HCT116 (cell line): ENCODE results near the gene AXDND1.

Experiments
- CEBPB ChIP-seq: IDR thresholded peaks from 2 replicates; pipeline ENCODE4 v1.6.1; 2012; ENCODE audit warnings: low read depth
- CTCF ChIP-seq, 3 experiments: fragments of 200-600 bp in 1 of 3; sonication (generic) in 1 of 3; IDR thresholded peaks in 2 of 3; conservative IDR thresholded peaks in 1 of 3; 2 replicates each; pipeline ENCODE4 v1.5.1; 2012 to 2017; ENCODE audit warnings: low read depth in 2 of 3, low read length in 2 of 3, antibody characterized with exemption in 1 of 3, borderline replicate concordance in 1 of 3, control low read depth in 1 of 3, mild to moderate bottlenecking in 1 of 3, mixed read lengths in 1 of 3, mixed run types in 1 of 3, moderate library complexity in 1 of 3; ENCODE audit not compliant: insufficient read depth in 1 of 3
- EZH2 ChIP-seq: fragments of 200-600 bp; sonication (generic); IDR thresholded peaks from 2 replicates; pipeline ENCODE4 v1.6.1; 2017; ENCODE audit warnings: antibody characterized with exemption, mixed run types
- POLR2A ChIP-seq: IDR thresholded peaks from 2 replicates; pipeline ENCODE4 v1.7.0; 2011; ENCODE audit warnings: borderline replicate concordance; ENCODE audit not compliant: insufficient read depth, insufficient read length; ENCODE audit errors: extremely low read depth
- REST ChIP-seq: IDR thresholded peaks from 2 replicates; pipeline ENCODE4 v1.6.1; 2012; ENCODE audit warnings: low read depth
- SIN3A ChIP-seq: IDR thresholded peaks from 2 replicates; pipeline ENCODE4 v1.6.1; 2012; ENCODE audit warnings: low read depth
- SP1 ChIP-seq: IDR thresholded peaks from 2 replicates; pipeline ENCODE4 v1.6.1; 2012; ENCODE audit warnings: low read depth
- ZBTB33 ChIP-seq: IDR thresholded peaks from 2 replicates; pipeline ENCODE4 v1.6.1; 2011; ENCODE audit warnings: mild to moderate bottlenecking, low read length, moderate library complexity; ENCODE audit not compliant: insufficient replicate concordance; ENCODE audit errors: extremely low read depth

- TF ChIP-seq CEBPB = no peak
- TF ChIP-seq CTCF (IDR thresholded peaks at IDR 0.05 in 2 of 3, conservative IDR thresholded peaks at IDR 0.05 in 1 of 3; ENCODE audit: borderline replicate concordance in 1 of 3, insufficient read depth in 1 of 3, low read depth in 2 of 3, low read length in 2 of 3) = no peak
- no peak for TF ChIP-seq EZH2
- no peak for TF ChIP-seq POLR2A
- TF ChIP-seq SP1 = no peak
- TF ChIP-seq REST = no peak
- no peak for TF ChIP-seq SIN3A
- TF ChIP-seq ZBTB33 = no peak
Observed at GRCh38 chr1:179342740-179343404, 22.9 kb upstream of the AXDND1 start.
